NCI-H2107 (cell line): ENCODE measurements around the gene CDH23.

ENCODE experiments used
- DNase-seq: peaks from one replicate; lab custom pipeline; 2025; lab: John Stamatoyannopoulos, UW

The CDH23 gene

GRCh38 chr10:71856619-71857018 lies 459.9 kb downstream of the CDH23 start:
- no peak for DNase-seq

GRCh38 chr10:71857934-71858890 lies 461.5 kb downstream of the CDH23 start:
- DNase-seq = no peak

GRCh38 chr10:71860243-71861029 lies 463.7 kb downstream of the CDH23 start:
- peak; percentile 52 for DNase-seq

GRCh38 chr10:71863203-71863602 lies 466.5 kb downstream of the CDH23 start:
- DNase-seq = no peak

- DNase-seq = no peak
Observed at GRCh38 chr10:71864911-71865361, 468.2 kb downstream of the CDH23 start.
